HepG2 (cell line): ENCODE measurements around the gene CACNA2D1. TPM values are rescaled to one million over a fixed set of nuclear protein-coding genes. Genes with fewer than 3 reads are reported as not detected.

Experiments
- ATAC-seq: fragments of 200-7000 bp; cut with Tn5 transposase; 3 replicates; pipeline ENCODE4 v1.9.1; 2020; ENCODE audit warnings: mild to moderate bottlenecking, moderate library complexity
- BruUV-seq: library from RNA; stranded (reverse); fragments of 400-500 nt; replicated peaks from 2 replicates; lab custom pipeline; 2021; lab: Mats Ljungman, UMichigan
- CTCF ChIA-PET: fragments of 300-600 bp; formaldehyde crosslinking; extraction: SDS; loops from one replicate; lab custom pipeline; 2021; ENCODE audit warnings: low total read pairs, inconsistent platforms, low intra/inter-chr PET ratio; lab: Yijun Ruan, JAX
- POLR2A ChIA-PET: fragments of 350-600 bp; sonication (Branson Sonifier 250); formaldehyde crosslinking; loops from one replicate; lab custom pipeline; 2020; ENCODE audit warnings: antibody characterized with exemption, inconsistent platforms; lab: Yijun Ruan, JAX
- DNase-seq: peaks from one replicate; pipeline ENCODE4 v3.0.0-alpha.2; 2015; ENCODE audit warnings: low spot score
- FAIRE-seq: peaks from 3 replicates; lab custom pipeline; 2011; peaks lifted over from hg19 to GRCh38; lab: Jason Lieb, UNC
- H2AFZ ChIP-seq: one replicate; pipeline ENCODE4 v1.6.1; 2011; ENCODE audit warnings: low read length, inconsistent platforms
- H3K27ac ChIP-seq: fragments of 300-600 bp; 3 replicates; pipeline ENCODE4 v1.8.0; 2011; ENCODE audit warnings: mixed run types, mild to moderate bottlenecking, mixed read lengths, low read length, inconsistent platforms; ENCODE audit not compliant: insufficient read depth; ENCODE audit errors: extremely low read length
- H3K27me3 ChIP-seq, 2 experiments: fragments of 200-600 bp in 1 of 2; 2 replicates in 1 of 2; 3 replicates in 1 of 2; pipeline versions ENCODE4 v1.6.0 to v1.8.0; 2011; ENCODE audit warnings: low read length in 2 of 2, mild to moderate bottlenecking in 2 of 2, moderate library complexity in 2 of 2, inconsistent platforms in 1 of 2; ENCODE audit not compliant: insufficient read depth in 2 of 2, control insufficient read depth in 1 of 2
- H3K36me3 ChIP-seq, 2 experiments: fragments of 200-600 bp in 1 of 2; replicated peaks in 1 of 2; 2 replicates in 1 of 2; 3 replicates in 1 of 2; pipeline versions ENCODE4 v1.5.1 to v1.8.0; 2011; ENCODE audit warnings: low read length in 2 of 2, inconsistent platforms in 1 of 2; ENCODE audit not compliant: insufficient read depth in 2 of 2, control insufficient read depth in 1 of 2
- H3K4me1 ChIP-seq: 2 replicates; pipeline ENCODE4 v1.5.1; 2012; ENCODE audit warnings: low read length, inconsistent platforms; ENCODE audit not compliant: insufficient read depth
- H3K4me2 ChIP-seq: 2 replicates; pipeline ENCODE4 v1.6.0; 2011; ENCODE audit warnings: low read depth, low read length, inconsistent platforms
- H3K4me3 ChIP-seq, 3 experiments: fragments of 200-600 bp in 1 of 3; sonication (generic), shearing (Covaris generic) in 1 of 3; replicated peaks in 1 of 3; 2 replicates each; pipeline ENCODE4 v1.5.1; 2011 to 2016; ENCODE audit warnings: low read length in 3 of 3, inconsistent platforms in 2 of 3, low read depth in 2 of 3, mild to moderate bottlenecking in 2 of 3, control low read depth in 1 of 3, mixed read lengths in 1 of 3; ENCODE audit not compliant: insufficient read depth in 1 of 3
- H3K79me2 ChIP-seq: one replicate; pipeline ENCODE4 v1.6.1; 2011; ENCODE audit warnings: low read length, inconsistent platforms; ENCODE audit not compliant: insufficient read depth
- H3K9ac ChIP-seq: 2 replicates; pipeline ENCODE4 v1.6.0; 2011; ENCODE audit warnings: mild to moderate bottlenecking, low read depth, low read length, inconsistent platforms; ENCODE audit not compliant: insufficient read depth
- H3K9me3 ChIP-seq: 2 replicates; pipeline ENCODE4 v1.5.1; 2012; ENCODE audit warnings: mild to moderate bottlenecking, low read length
- H4K20me1 ChIP-seq: 2 replicates; pipeline ENCODE4 v1.6.0; 2011; ENCODE audit warnings: inconsistent platforms, mild to moderate bottlenecking, low read length, moderate library complexity; ENCODE audit not compliant: insufficient read depth
- NCOA1 ChIP-seq: sonication (generic); formaldehyde crosslinking; IDR thresholded peaks from 2 replicates; pipeline ENCODE4 v1.9.0; 2021; ENCODE audit warnings: missing genetic modification reagents
- NR2F2 ChIP-seq: IDR thresholded peaks from 2 replicates; pipeline ENCODE4 v1.6.1; 2012; ENCODE audit warnings: low read depth, inconsistent platforms, borderline replicate concordance
- NR3C1 ChIP-seq: sonication (generic); formaldehyde crosslinking; IDR thresholded peaks from 2 replicates; pipeline ENCODE4 v1.4.0; 2020; ENCODE audit warnings: missing genetic modification reagents
- PTBP1 ChIP-seq: fragments of 200-400 bp; formaldehyde crosslinking; IDR thresholded peaks from 2 replicates; pipeline ENCODE4 v1.6.1; 2018; ENCODE audit warnings: low read length, low read depth; ENCODE audit not compliant: poor library complexity, severe bottlenecking
- RAD51 ChIP-seq: fragments of 450-650 bp; IDR thresholded peaks from 2 replicates; pipeline ENCODE4 v1.6.1; 2016; ENCODE audit warnings: borderline replicate concordance
- SOX6 ChIP-seq, 2 experiments: fragments of 450-650 bp in 1 of 2; sonication (generic) in 1 of 2; formaldehyde crosslinking in 1 of 2; IDR thresholded peaks; 2 replicates each; pipeline versions ENCODE4 v1.4.0 to v1.6.1; 2017 to 2020; ENCODE audit warnings: antibody characterized with exemption in 1 of 2, mild to moderate bottlenecking in 1 of 2, missing genetic modification reagents in 1 of 2
- SP1 ChIP-seq, 2 experiments: fragments of 450-650 bp in 1 of 2; sonication (generic) in 1 of 2; formaldehyde crosslinking in 1 of 2; IDR thresholded peaks; 2 replicates each; pipeline versions ENCODE4 v1.4.0 to v1.6.1; 2016 to 2020; ENCODE audit warnings: missing genetic modification reagents in 1 of 2
- SYNCRIP ChIP-seq: fragments of 200-400 bp; formaldehyde crosslinking; IDR thresholded peaks from 2 replicates; pipeline ENCODE4 v1.6.1; 2018; ENCODE audit warnings: mild to moderate bottlenecking, low read depth, low read length; ENCODE audit not compliant: insufficient read depth
- ZC3H13 ChIP-seq: sonication (generic); formaldehyde crosslinking; IDR thresholded peaks from 2 replicates; pipeline ENCODE4 v1.8.1; 2023; ENCODE audit warnings: mild to moderate bottlenecking, missing genetic modification reagents, moderate library complexity
- ZFP37 ChIP-seq: sonication (generic); formaldehyde crosslinking; IDR thresholded peaks from 2 replicates; pipeline ENCODE4 v1.4.0; 2020; ENCODE audit warnings: missing genetic modification reagents, borderline replicate concordance
- ZKSCAN5 ChIP-seq: sonication (generic); formaldehyde crosslinking; IDR thresholded peaks from 2 replicates; pipeline ENCODE4 v1.5.1; 2020; ENCODE audit warnings: mild to moderate bottlenecking, missing genetic modification reagents
- ZNF124 ChIP-seq: sonication (generic); formaldehyde crosslinking; IDR thresholded peaks from 2 replicates; pipeline ENCODE4 v1.4.0; 2020; ENCODE audit warnings: missing genetic modification reagents
- ZNF260 ChIP-seq: sonication (generic); formaldehyde crosslinking; IDR thresholded peaks from 2 replicates; pipeline ENCODE4 v1.4.0; 2020; ENCODE audit warnings: missing genetic modification reagents, low read depth, mild to moderate bottlenecking, borderline replicate concordance
- ZNF292 ChIP-seq: sonication (generic); formaldehyde crosslinking; IDR thresholded peaks from 2 replicates; pipeline ENCODE4 v1.8.1; 2022; ENCODE audit warnings: mild to moderate bottlenecking, low read depth, missing genetic modification reagents, borderline replicate concordance
- ZNF337 ChIP-seq: sonication (generic); formaldehyde crosslinking; IDR thresholded peaks from 2 replicates; pipeline ENCODE4 v1.5.1; 2020; ENCODE audit warnings: missing genetic modification reagents, low read depth, mild to moderate bottlenecking, borderline replicate concordance
- ZNF382 ChIP-seq: sonication (generic); formaldehyde crosslinking; IDR thresholded peaks from 2 replicates; pipeline ENCODE4 v1.5.0; 2020; ENCODE audit warnings: missing genetic modification reagents, mild to moderate bottlenecking, borderline replicate concordance
- ZNF468 ChIP-seq: sonication (generic); formaldehyde crosslinking; IDR thresholded peaks from 2 replicates; pipeline ENCODE4 v1.8.0; 2022; ENCODE audit warnings: mild to moderate bottlenecking, moderate library complexity, missing genetic modification reagents
- ZNF598 ChIP-seq: sonication (generic); formaldehyde crosslinking; IDR thresholded peaks from 2 replicates; pipeline ENCODE4 v1.5.1; 2020; ENCODE audit warnings: mild to moderate bottlenecking, missing genetic modification reagents, borderline replicate concordance
- ZNF672 ChIP-seq: sonication (generic); formaldehyde crosslinking; IDR thresholded peaks from 2 replicates; pipeline ENCODE4 v1.8.1; 2022; ENCODE audit warnings: missing genetic modification reagents
- ZNF83 ChIP-seq: sonication (generic); formaldehyde crosslinking; IDR thresholded peaks from 2 replicates; pipeline ENCODE4 v1.4.0; 2020; ENCODE audit warnings: missing genetic modification reagents, mild to moderate bottlenecking, borderline replicate concordance
- ZUFSP ChIP-seq: sonication (generic); formaldehyde crosslinking; IDR thresholded peaks from 2 replicates; pipeline ENCODE4 v1.9.0; 2021; ENCODE audit warnings: missing genetic modification reagents, mild to moderate bottlenecking, borderline replicate concordance
- WGBS: methylation state at CpG from one replicate; pipeline ENCODE4 v1.1.6; 2017; ENCODE audit warnings: low lambda C conversion rate; 5-methylcytosine and 5-hydroxymethylcytosine counted together
- in situ Hi-C: cut with HindIII; loops from 2 replicates; pipeline ENCODE4 v1.10.0; 2017; ENCODE audit warnings: low pct_unique_long_range_greater_than_20kb; ENCODE audit not compliant: extremely low pct_ligation_motif_present
- intact Hi-C: fragments of 100-400 bp; cut with micrococcal nuclease; formaldehyde crosslinking; loops from one replicate; pipeline ENCODE4 v1.10.0; 2022; ENCODE audit not compliant: unreplicated experiment
- polyA plus RNA-seq, 8 experiments: library from polyadenylated mRNA; depleted of rRNA in 3 of 8; stranded (reverse) in 7 of 8; unstranded in 1 of 8; fragments of >200 nt; fragmentation: Illumina TruSeq in 4 of 8; extraction: Trizol in 4 of 8; gene quantifications; 2 replicates each; pipeline versions ENCODE4 v1.2.1 to v1.2.3, GENCODE V29; 2011 to 2016; ENCODE audit warnings: low read depth in 4 of 8, missing spikeins in 1 of 8, mixed read lengths in 1 of 8; ENCODE audit not compliant: insufficient read depth in 1 of 8
- total RNA-seq, 5 experiments: library from RNA; depleted of rRNA; stranded (reverse); fragments of >200 nt; fragmentation: Illumina TruSeq; extraction: Trizol; gene quantifications; 2 replicates each; pipeline ENCODE4 v1.2.3, GENCODE V29; 2016; ENCODE audit warnings: low read depth in 1 of 5
- TF ChIP-seq, protein P1 (sequence below): sonication (generic); formaldehyde crosslinking; IDR thresholded peaks from 2 replicates; pipeline ENCODE4 v1.4.0; 2020; ENCODE audit warnings: missing genetic modification reagents
- TF ChIP-seq, protein P2 (sequence below): sonication (generic); formaldehyde crosslinking; IDR thresholded peaks from 2 replicates; pipeline ENCODE4 v1.4.0; 2020; ENCODE audit warnings: missing genetic modification reagents

Gene CACNA2D1
- total and polyA plus RNA-seq, 2 of the 13 experiments (the other 11 are each of a cell fraction or from before 2014, with no cell fraction given) = not detected

GRCh38 chr7:82158327-82158726 lies 285.2 kb downstream of the CACNA2D1 start:
- CTCF ChIA-PET = no interaction called here
- DNase-seq = no peak

DNA sequence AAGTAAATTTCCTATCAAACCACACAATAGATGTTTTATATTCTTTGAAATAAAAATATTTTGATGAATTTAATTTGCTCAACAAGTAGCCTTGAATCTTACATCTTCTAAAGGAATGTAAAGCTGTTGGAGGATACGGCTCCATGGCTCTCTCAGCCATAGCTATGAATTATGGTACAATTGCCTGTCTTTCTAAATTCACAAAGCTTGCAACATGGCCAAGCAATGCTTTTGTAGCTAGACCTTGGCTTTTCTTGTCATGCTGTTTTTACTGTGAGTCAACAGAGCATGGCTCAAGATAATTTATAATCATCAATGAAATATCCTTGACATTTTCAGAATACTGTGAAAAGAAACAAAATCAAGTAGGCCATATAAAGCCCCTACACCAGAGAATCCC lies 286.7 kb downstream of the CACNA2D1 start:
- whole genome bisulfite sequencing = 28% methylated on average over 1 of the region's 1 CpG
- Histone ChIP-seq H3K9ac (no peak overlapping the region), H3K79me2 (no peaks in the 10 kb centered on the region), H4K20me1 (no peaks in the 10 kb centered on the region), H3K27ac (no peak overlapping the region), H3K4me2 (no peak overlapping the region), H3K27me3 (no peaks in the 10 kb centered on the region), H3K9me3 (no peaks in the 10 kb centered on the region), H2AFZ (no peak overlapping the region), H3K4me3 (no peak overlapping the region), H3K36me3 (no peaks in the 10 kb centered on the region), H3K4me1 (no peaks in the 10 kb centered on the region)
- in situ Hi-C loops = no loop called here
- BruUV-seq = no TSS peak
- ChIA-PET CTCF (no interaction called here), POLR2A (no interaction called here)
- no peak for DNase-seq
- intact Hi-C loops = no loop called here
- FAIRE-seq = no peak
- no peak for ATAC-seq
- TF ChIP-seq, protein P1, sequence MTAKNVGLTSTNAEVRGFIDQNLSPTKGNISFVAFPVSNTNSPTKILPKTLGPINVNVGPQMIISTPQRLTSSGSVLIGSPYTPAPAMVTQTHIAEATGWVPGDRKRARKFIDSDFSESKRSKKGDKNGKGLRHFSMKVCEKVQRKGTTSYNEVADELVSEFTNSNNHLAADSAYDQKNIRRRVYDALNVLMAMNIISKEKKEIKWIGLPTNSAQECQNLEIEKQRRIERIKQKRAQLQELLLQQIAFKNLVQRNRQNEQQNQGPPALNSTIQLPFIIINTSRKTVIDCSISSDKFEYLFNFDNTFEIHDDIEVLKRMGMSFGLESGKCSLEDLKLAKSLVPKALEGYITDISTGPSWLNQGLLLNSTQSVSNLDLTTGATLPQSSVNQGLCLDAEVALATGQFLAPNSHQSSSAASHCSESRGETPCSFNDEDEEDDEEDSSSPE (CRISPR knock-in tag) = no peak
- no peak for TF ChIP-seq SOX6 (IDR thresholded peaks at IDR 0.05)
- no peak for TF ChIP-seq SOX6 (CRISPR knock-in tag; IDR thresholded peaks at IDR 0.05)
- TF ChIP-seq ZNF292 (CRISPR knock-in tag) = no peak
- no peak for TF ChIP-seq SP1 (IDR thresholded peaks at IDR 0.05)
- no peak for TF ChIP-seq SP1 (CRISPR knock-in tag; IDR thresholded peaks at IDR 0.05)
- TF ChIP-seq ZUFSP (CRISPR knock-in tag) = no peak
- no peak for TF ChIP-seq SYNCRIP
- no peak for TF ChIP-seq PTBP1
- TF ChIP-seq ZNF124 (CRISPR knock-in tag) = no peak
- no peak for TF ChIP-seq NR3C1 (CRISPR knock-in tag)
- TF ChIP-seq, protein P2, sequence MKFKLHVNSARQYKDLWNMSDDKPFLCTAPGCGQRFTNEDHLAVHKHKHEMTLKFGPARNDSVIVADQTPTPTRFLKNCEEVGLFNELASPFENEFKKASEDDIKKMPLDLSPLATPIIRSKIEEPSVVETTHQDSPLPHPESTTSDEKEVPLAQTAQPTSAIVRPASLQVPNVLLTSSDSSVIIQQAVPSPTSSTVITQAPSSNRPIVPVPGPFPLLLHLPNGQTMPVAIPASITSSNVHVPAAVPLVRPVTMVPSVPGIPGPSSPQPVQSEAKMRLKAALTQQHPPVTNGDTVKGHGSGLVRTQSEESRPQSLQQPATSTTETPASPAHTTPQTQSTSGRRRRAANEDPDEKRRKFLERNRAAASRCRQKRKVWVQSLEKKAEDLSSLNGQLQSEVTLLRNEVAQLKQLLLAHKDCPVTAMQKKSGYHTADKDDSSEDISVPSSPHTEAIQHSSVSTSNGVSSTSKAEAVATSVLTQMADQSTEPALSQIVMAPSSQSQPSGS (CRISPR knock-in tag) = no peak
- TF ChIP-seq NCOA1 = no peak

More at GRCh38 chr7:82158327-82158726, 285.2 kb downstream of the CACNA2D1 start:
- H4K20me1 ChIP-seq = no peaks in the 10 kb centered on the region
- no peaks in the 10 kb centered on the region for H3K9me3 ChIP-seq
- no peak for TF ChIP-seq ZNF672
- TF ChIP-seq ZKSCAN5 = no peak
- TF ChIP-seq RAD51 = no peak
- TF ChIP-seq ZNF83 (CRISPR knock-in tag) = no peak
- TF ChIP-seq ZNF468 (CRISPR knock-in tag) = no peak
- TF ChIP-seq NR2F2 = no peak
- no peak for TF ChIP-seq ZNF382 (CRISPR knock-in tag)
- TF ChIP-seq ZNF598 (CRISPR knock-in tag) = no peak
- no peak for TF ChIP-seq ZFP37 (CRISPR knock-in tag)
- TF ChIP-seq ZNF260 (CRISPR knock-in tag) = no peak
- no peak for TF ChIP-seq ZNF337 (CRISPR knock-in tag)
- no peak for TF ChIP-seq ZC3H13 (CRISPR knock-in tag)
- BruUV-seq = no TSS peak
- no peak for ATAC-seq
- no peak overlapping the region for H3K4me3 ChIP-seq
- H3K36me3 ChIP-seq = no peaks in the 10 kb centered on the region
- H3K4me1 ChIP-seq = no peaks in the 10 kb centered on the region
- POLR2A ChIA-PET = no interaction called here
- no peak overlapping the region for H3K4me2 ChIP-seq
- no peak for FAIRE-seq
- in situ Hi-C loops = no loop called here
- H2AFZ ChIP-seq = no peak overlapping the region
- no peaks in the 10 kb centered on the region for H3K79me2 ChIP-seq
- no peak overlapping the region for H3K27ac ChIP-seq
- intact Hi-C loops = no loop called here
- no peak overlapping the region for H3K9ac ChIP-seq
- no peaks in the 10 kb centered on the region for H3K27me3 ChIP-seq
